MCF 10A (cell line): ENCODE data around the gene CUL3. TPM values are rescaled to one million over a fixed set of nuclear protein-coding genes. Genes with fewer than 3 reads are reported as not detected.

Experiments used
- BruUV-seq: library from RNA; stranded (reverse); fragments of 400-500 nt; replicated peaks from 2 replicates; lab custom pipeline; 2021; lab: Mats Ljungman, UMichigan
- CTCF ChIA-PET: fragments of 300-600 bp; sonication (Branson Sonifier 250); formaldehyde crosslinking; extraction: SDS; loops from one replicate; lab custom pipeline; 2021; ENCODE audit warnings: antibody characterized with exemption, inconsistent platforms; lab: Yijun Ruan, JAX
- POLR2A ChIA-PET: fragments of 300-600, 350-650 bp; sonication (Branson Sonifier 250); formaldehyde crosslinking; extraction: SDS; loops from one replicate; lab custom pipeline; 2020; ENCODE audit warnings: antibody characterized with exemption, inconsistent platforms; lab: Yijun Ruan, JAX
- DNase-seq: peaks from one replicate; pipeline ENCODE4 v3.0.0-alpha.2; 2018; ENCODE audit not compliant: unreplicated experiment
- H3K27ac Mint-ChIP-seq: one replicate; pipeline ENCODE4 v1.8.0; 2022; ENCODE audit warnings: mild to moderate bottlenecking, low read depth, mixed read lengths; ENCODE audit not compliant: unreplicated experiment
- H3K27me3 Mint-ChIP-seq: one replicate; pipeline ENCODE4 v1.8.0; 2022; ENCODE audit warnings: mixed read lengths; ENCODE audit not compliant: insufficient read depth, unreplicated experiment
- H3K36me3 Mint-ChIP-seq: one replicate; pipeline ENCODE4 v1.8.0; 2022; ENCODE audit warnings: mild to moderate bottlenecking, moderate library complexity, mixed read lengths; ENCODE audit not compliant: insufficient read depth, unreplicated experiment
- H3K4me1 Mint-ChIP-seq: one replicate; pipeline ENCODE4 v1.8.0; 2022; ENCODE audit warnings: mixed read lengths; ENCODE audit not compliant: insufficient read depth, unreplicated experiment
- H3K4me3 Mint-ChIP-seq: one replicate; pipeline ENCODE4 v1.8.0; 2022; ENCODE audit warnings: mild to moderate bottlenecking, moderate library complexity, mixed read lengths; ENCODE audit not compliant: unreplicated experiment
- H3K9me3 Mint-ChIP-seq: one replicate; pipeline ENCODE4 v1.8.0; 2022; ENCODE audit warnings: mixed read lengths; ENCODE audit not compliant: unreplicated experiment
- intact Hi-C: fragments of 100-400 bp; cut with micrococcal nuclease; formaldehyde crosslinking; loops from 2 replicates; pipeline ENCODE4 v1.14.1; 2022
- total RNA-seq: library from RNA; stranded (reverse); gene quantifications from 2 replicates; pipeline ENCODE4 v1.2.3, GENCODE V29; 2022
- TF ChIP-seq, protein P1 (sequence below): fragments of 200-600 bp; IDR thresholded peaks from one replicate; pipeline ENCODE4 v1.8.0; 2022; ENCODE audit warnings: antibody characterized with exemption, mild to moderate bottlenecking; ENCODE audit not compliant: unreplicated experiment

Gene CUL3
- total RNA-seq, 1 experiment from 2014 or later: 65.5 TPM

DNA sequence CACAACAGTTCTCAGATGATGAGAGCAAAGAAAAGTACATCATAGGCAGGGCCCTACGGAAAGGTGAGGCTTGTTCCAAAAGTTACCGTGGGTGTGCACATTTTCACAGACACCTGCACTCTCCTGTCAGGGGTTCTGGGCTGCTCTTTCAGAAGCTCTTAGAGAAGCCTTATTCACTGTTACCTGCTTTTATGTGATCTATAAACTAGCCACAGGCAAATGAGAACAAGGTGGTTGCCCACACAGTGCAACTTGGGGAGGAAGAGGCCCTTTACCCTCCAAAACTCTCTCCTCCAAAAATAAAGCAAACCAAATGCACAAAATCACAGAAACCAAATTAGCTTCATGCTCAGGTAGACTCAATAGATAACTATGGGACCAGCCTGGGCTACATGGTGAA, 11.1 kb upstream of the CUL3 start:
- no peak overlapping the region for H3K4me3 Mint-ChIP-seq
- ChIA-PET CTCF (interaction anchor here (0.6 kb wide), 2 partner anchors 367 to 867 kb away, joined by 3 to 4 read pairs; no protein-coding TSS in a partner anchor), POLR2A (interaction anchor here (0.7 kb wide), 1 partner anchor 41 kb away, joined by 3 read pairs; no protein-coding TSS in a partner anchor)
- no peaks in the 10 kb centered on the region for H3K9me3 Mint-ChIP-seq
- DNase-seq: no peak
- TF ChIP-seq, protein P1, sequence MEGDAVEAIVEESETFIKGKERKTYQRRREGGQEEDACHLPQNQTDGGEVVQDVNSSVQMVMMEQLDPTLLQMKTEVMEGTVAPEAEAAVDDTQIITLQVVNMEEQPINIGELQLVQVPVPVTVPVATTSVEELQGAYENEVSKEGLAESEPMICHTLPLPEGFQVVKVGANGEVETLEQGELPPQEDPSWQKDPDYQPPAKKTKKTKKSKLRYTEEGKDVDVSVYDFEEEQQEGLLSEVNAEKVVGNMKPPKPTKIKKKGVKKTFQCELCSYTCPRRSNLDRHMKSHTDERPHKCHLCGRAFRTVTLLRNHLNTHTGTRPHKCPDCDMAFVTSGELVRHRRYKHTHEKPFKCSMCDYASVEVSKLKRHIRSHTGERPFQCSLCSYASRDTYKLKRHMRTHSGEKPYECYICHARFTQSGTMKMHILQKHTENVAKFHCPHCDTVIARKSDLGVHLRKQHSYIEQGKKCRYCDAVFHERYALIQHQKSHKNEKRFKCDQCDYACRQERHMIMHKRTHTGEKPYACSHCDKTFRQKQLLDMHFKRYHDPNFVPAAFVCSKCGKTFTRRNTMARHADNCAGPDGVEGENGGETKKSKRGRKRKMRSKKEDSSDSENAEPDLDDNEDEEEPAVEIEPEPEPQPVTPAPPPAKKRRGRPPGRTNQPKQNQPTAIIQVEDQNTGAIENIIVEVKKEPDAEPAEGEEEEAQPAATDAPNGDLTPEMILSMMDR: no peak
- H3K27ac Mint-ChIP-seq: no peak overlapping the region
- intact Hi-C loops: no loop called here
- no peaks in the 10 kb centered on the region for H3K36me3 Mint-ChIP-seq
- H3K4me1 Mint-ChIP-seq: no peaks in the 10 kb centered on the region
- no peaks in the 10 kb centered on the region for H3K27me3 Mint-ChIP-seq
- no TSS peak for BruUV-seq

DNA sequence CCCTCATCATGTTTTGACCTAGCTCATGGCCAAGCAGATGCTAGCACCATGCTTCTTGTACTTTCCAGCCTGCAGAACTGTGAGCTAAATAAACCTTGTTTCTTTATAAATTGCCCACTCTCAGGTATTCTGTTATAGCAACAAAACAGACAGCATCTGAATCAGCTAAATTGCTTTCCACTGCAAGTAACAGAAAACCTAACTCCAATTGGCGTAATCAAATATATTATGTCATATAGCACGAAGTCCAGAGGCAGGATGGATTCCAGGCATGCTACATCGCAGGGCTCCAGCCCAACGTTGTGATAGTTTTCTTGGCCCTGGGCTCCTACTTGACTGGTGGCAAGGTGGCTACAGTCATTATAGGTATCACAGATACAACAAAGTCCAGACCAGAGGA, 10.4 kb upstream of the CUL3 start:
- Mint-ChIP-seq H3K27ac (no peak overlapping the region), H3K4me1 (no peaks in the 10 kb centered on the region), H3K9me3 (no peaks in the 10 kb centered on the region), H3K27me3 (no peaks in the 10 kb centered on the region), H3K4me3 (no peak overlapping the region), H3K36me3 (no peaks in the 10 kb centered on the region)
- intact Hi-C loops: no loop called here
- TF ChIP-seq, protein P1: no peak
- no peak for DNase-seq
- ChIA-PET POLR2A (no interaction called here), CTCF (interaction anchor here (0.6 to 0.9 kb wide), 2 partner anchors 11 to 31 kb away, joined by 3 read pairs; no protein-coding TSS in a partner anchor)
- BruUV-seq: no TSS peak

DNA sequence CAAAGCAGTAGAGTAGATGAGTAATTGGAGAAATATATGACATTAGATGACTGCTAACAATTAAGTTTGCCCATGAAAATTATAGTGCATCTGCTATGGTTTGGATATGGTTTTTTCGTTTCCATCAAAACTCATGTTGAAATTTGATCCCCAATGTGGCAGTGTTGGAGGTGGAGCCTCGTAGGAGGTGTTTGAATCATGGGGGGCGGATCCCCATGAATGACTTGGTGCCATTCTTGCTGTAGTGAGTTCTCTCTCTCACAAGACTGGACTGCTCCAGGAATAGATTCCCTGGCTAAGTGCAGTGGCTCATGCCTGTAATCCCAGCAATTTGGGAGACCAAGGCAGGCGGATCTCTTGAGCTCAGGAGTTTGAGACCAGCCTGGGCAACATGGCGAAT, 9.7 kb upstream of the CUL3 start:
- CTCF ChIA-PET: interaction anchor here (0.6 to 0.9 kb wide), 2 partner anchors 19 to 30 kb away, joined by 3 to 5 read pairs; no protein-coding TSS in a partner anchor
- peak; percentile 58 for DNase-seq
- no peaks in the 10 kb centered on the region for H3K4me1 Mint-ChIP-seq
- no peaks in the 10 kb centered on the region for H3K27me3 Mint-ChIP-seq
- intact Hi-C loops: no loop called here
- no peak overlapping the region for H3K4me3 Mint-ChIP-seq
- no peaks in the 10 kb centered on the region for H3K36me3 Mint-ChIP-seq
- H3K27ac Mint-ChIP-seq: no peak overlapping the region
- POLR2A ChIA-PET: no interaction called here
- no TSS peak for BruUV-seq
- H3K9me3 Mint-ChIP-seq: no peaks in the 10 kb centered on the region
- TF ChIP-seq, protein P1: no peak

DNA sequence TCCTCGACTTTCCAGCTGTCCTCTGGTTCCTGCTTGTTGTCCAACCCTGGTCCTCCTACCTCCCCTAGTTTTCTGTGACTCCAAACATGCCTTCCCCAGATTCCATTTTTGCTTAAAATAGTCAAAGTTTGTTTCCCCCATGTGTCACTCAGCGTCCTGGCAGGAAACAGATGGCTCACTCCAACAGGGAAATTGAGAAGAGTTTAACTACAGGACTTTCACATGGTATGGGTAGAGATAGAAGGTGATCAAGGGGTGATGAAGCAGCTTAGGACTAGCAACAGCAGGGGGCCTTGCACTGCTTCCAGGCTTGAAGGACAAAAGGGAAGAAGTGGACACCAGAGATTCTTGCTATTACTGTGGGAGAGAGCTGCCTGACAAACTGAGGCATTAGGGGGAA, 6.1 kb upstream of the CUL3 start:
- no peak for DNase-seq
- H3K4me3 Mint-ChIP-seq: no peak overlapping the region
- H3K27me3 Mint-ChIP-seq: no peaks in the 10 kb centered on the region
- BruUV-seq: no TSS peak
- CTCF ChIA-PET: no interaction called here
- H3K36me3 Mint-ChIP-seq: no peaks in the 10 kb centered on the region
- no peaks in the 10 kb centered on the region for H3K9me3 Mint-ChIP-seq
- H3K4me1 Mint-ChIP-seq: peaks cover 4% of the 10 kb centered on the region
- POLR2A ChIA-PET: no interaction called here
- intact Hi-C loops: no loop called here
- TF ChIP-seq, protein P1: no peak
- no peak overlapping the region for H3K27ac Mint-ChIP-seq
